ENCODE results near the gene IKZF1.

The IKZF1 gene

GRCh38 chr7:50376056-50376820 lies 71.7 kb downstream of the IKZF1 start:
- Mint-ChIP-seq H3K27ac (peak overlapping the region; percentile 9 to 85), H3K4me1 (peaks cover 99% of the 10 kb centered on the region), H3K27me3 (no peaks in the 10 kb centered on the region), H3K9me3 (no peaks in the 10 kb centered on the region), H3K4me3 (no peak overlapping the region)
- DNase-seq, result no peak
- ATAC-seq, result no peak

- DNase-seq, result no peak
- Mint-ChIP-seq H3K27me3 (no peaks in the 10 kb centered on the region), H3K4me3 (no peak overlapping the region), H3K27ac (peak overlapping the region in 1 of 2 donors; percentile 91), H3K9me3 (no peaks in the 10 kb centered on the region), H3K4me1 (peaks cover 99% of the 10 kb centered on the region)
- no peak for ATAC-seq
Measured at GRCh38 chr7:50377356-50377755, 72.8 kb downstream of the IKZF1 start.

- DNase-seq, result no peak
- Mint-ChIP-seq H3K4me1 (peaks cover 100% of the 10 kb centered on the region), H3K27me3 (no peaks in the 10 kb centered on the region), H3K27ac (peak overlapping the region; percentile 24 to 88), H3K9me3 (no peaks in the 10 kb centered on the region), H3K4me3 (no peak overlapping the region)
- no peak for ATAC-seq
Measured at GRCh38 chr7:50379082-50379481, 74.6 kb downstream of the IKZF1 start.

GRCh38 chr7:50379539-50379938 lies 75.0 kb downstream of the IKZF1 start:
- no peak for DNase-seq
- Mint-ChIP-seq H3K27ac (peak overlapping the region; percentile 49 to 93), H3K4me3 (no peak overlapping the region), H3K4me1 (peaks cover 100% of the 10 kb centered on the region), H3K9me3 (no peaks in the 10 kb centered on the region), H3K27me3 (no peaks in the 10 kb centered on the region)
- no peak for ATAC-seq

- Mint-ChIP-seq H3K9me3 (no peaks in the 10 kb centered on the region), H3K4me3 (peak overlapping the region in 1 of 2 donors; percentile 13)
Measured at GRCh38 chr7:50382455-50382854, 77.9 kb downstream of the IKZF1 start.

GRCh38 chr7:50387351-50387750 lies 82.8 kb downstream of the IKZF1 start:
- Mint-ChIP-seq H3K4me3 (no peak overlapping the region), H3K9me3 (no peaks in the 10 kb centered on the region), H3K27me3 (no peaks in the 10 kb centered on the region), H3K4me1 (peaks cover 85% of the 10 kb centered on the region), H3K27ac (no peak overlapping the region)
- no peak for DNase-seq
- no peak for ATAC-seq

More at GRCh38 chr7:50382455-50382854, 77.9 kb downstream of the IKZF1 start:
- Mint-ChIP-seq H3K27ac (peak overlapping the region in 1 of 2 donors; percentile 67), H3K27me3 (no peaks in the 10 kb centered on the region), H3K4me1 (peaks cover 87% of the 10 kb centered on the region)
- no peak for DNase-seq
- ATAC-seq, result no peak

GRCh38 chr7:50389961-50390360 lies 85.4 kb downstream of the IKZF1 start:
- Mint-ChIP-seq H3K9me3 (no peaks in the 10 kb centered on the region), H3K27ac (peak overlapping the region; percentile 12 to 74), H3K4me3 (no peak overlapping the region), H3K4me1 (peaks cover 82% of the 10 kb centered on the region), H3K27me3 (no peaks in the 10 kb centered on the region)
- ATAC-seq (no peak), DNase-seq (no peak)

GRCh38 chr7:50391386-50391785 lies 86.9 kb downstream of the IKZF1 start:
- Mint-ChIP-seq H3K27ac (peak overlapping the region; percentile 3 to 17), H3K27me3 (no peaks in the 10 kb centered on the region), H3K9me3 (no peaks in the 10 kb centered on the region), H3K4me3 (no peak overlapping the region), H3K4me1 (peaks cover 88% of the 10 kb centered on the region)
- ATAC-seq (no peak), DNase-seq (no peak)

GRCh38 chr7:50393076-50393475 lies 88.6 kb downstream of the IKZF1 start:
- ATAC-seq, result peak; percentile 77
- H3K27me3 Mint-ChIP-seq, result no peaks in the 10 kb centered on the region
- H3K27ac Mint-ChIP-seq, result peak overlapping the region; percentile 96 to 98
- H3K4me3 Mint-ChIP-seq, result peak overlapping the region; percentile 77 to 82
- no peaks in the 10 kb centered on the region for H3K9me3 Mint-ChIP-seq
- peaks cover 91% of the 10 kb centered on the region for H3K4me1 Mint-ChIP-seq
- peak in 1 of 2 donors; percentile 53 for DNase-seq

GRCh38 chr7:50393547-50394252 lies 89.2 kb downstream of the IKZF1 start:
- H3K27me3 Mint-ChIP-seq, result no peaks in the 10 kb centered on the region
- peaks cover 93% of the 10 kb centered on the region for H3K4me1 Mint-ChIP-seq
- H3K4me3 Mint-ChIP-seq, result peak overlapping the region; percentile 77 to 82
- no peaks in the 10 kb centered on the region for H3K9me3 Mint-ChIP-seq
- DNase-seq (peak in 1 of 2 donors; percentile 68), ATAC-seq (peak; percentile 62)
- H3K27ac Mint-ChIP-seq, result peak overlapping the region; percentile 96 to 98

GRCh38 chr7:50394315-50394714 lies 89.8 kb downstream of the IKZF1 start:
- H3K27ac Mint-ChIP-seq, result peak overlapping the region in 1 of 2 donors; percentile 96

GRCh38 chr7:50396856-50397255 lies 92.3 kb downstream of the IKZF1 start:
- Mint-ChIP-seq H3K9me3 (no peaks in the 10 kb centered on the region), H3K4me1 (peaks cover 86% of the 10 kb centered on the region), H3K27me3 (no peaks in the 10 kb centered on the region), H3K27ac (peak overlapping the region; percentile 82 to 85), H3K4me3 (peak overlapping the region; percentile 71 to 73)
- ATAC-seq, result peak; percentile 29
- DNase-seq, result no peak

More at GRCh38 chr7:50394315-50394714, 89.8 kb downstream of the IKZF1 start:
- no peaks in the 10 kb centered on the region for H3K9me3 Mint-ChIP-seq
- H3K27me3 Mint-ChIP-seq, result no peaks in the 10 kb centered on the region
- ATAC-seq (no peak), DNase-seq (no peak)
- peak overlapping the region; percentile 77 to 82 for H3K4me3 Mint-ChIP-seq
- H3K4me1 Mint-ChIP-seq, result peaks cover 88% of the 10 kb centered on the region

GRCh38 chr7:50397320-50397970 lies 92.9 kb downstream of the IKZF1 start:
- ATAC-seq (peak; percentile 64), DNase-seq (peak in 1 of 2 donors; percentile 59)
- Mint-ChIP-seq H3K27ac (peak overlapping the region; percentile 55 to 97), H3K4me3 (peak overlapping the region; percentile 27 to 37), H3K27me3 (no peaks in the 10 kb centered on the region), H3K9me3 (no peaks in the 10 kb centered on the region), H3K4me1 (peaks cover 86% of the 10 kb centered on the region)

GRCh38 chr7:50397971-50398324 lies 93.4 kb downstream of the IKZF1 start:
- Mint-ChIP-seq H3K4me1 (peaks cover 86% of the 10 kb centered on the region), H3K27ac (peak overlapping the region; percentile 70 to 97), H3K27me3 (no peaks in the 10 kb centered on the region), H3K9me3 (no peaks in the 10 kb centered on the region), H3K4me3 (peak overlapping the region; percentile 37 to 58)
- ATAC-seq (peak; percentile 35), DNase-seq (no peak)

GRCh38 chr7:50399206-50399605 lies 94.7 kb downstream of the IKZF1 start:
- H3K27me3 Mint-ChIP-seq, result no peaks in the 10 kb centered on the region
- H3K4me1 Mint-ChIP-seq, result peaks cover 86% of the 10 kb centered on the region
- DNase-seq (no peak), ATAC-seq (no peak)
- no peak overlapping the region for H3K27ac Mint-ChIP-seq
- H3K9me3 Mint-ChIP-seq, result no peaks in the 10 kb centered on the region
- no peak overlapping the region for H3K4me3 Mint-ChIP-seq

- no peak for ATAC-seq
- peak overlapping the region in 1 of 2 donors; percentile 42 for H3K27ac Mint-ChIP-seq
- H3K4me3 Mint-ChIP-seq, result no peak overlapping the region
Measured at GRCh38 chr7:50399635-50400034, 95.1 kb downstream of the IKZF1 start.

More at GRCh38 chr7:50399635-50400034, 95.1 kb downstream of the IKZF1 start:
- no peak for DNase-seq
- Mint-ChIP-seq H3K4me1 (peaks cover 86% of the 10 kb centered on the region), H3K9me3 (no peaks in the 10 kb centered on the region), H3K27me3 (no peaks in the 10 kb centered on the region)

Measured in stimulated activated naive CD8-positive, alpha-beta T cell treated with anti-CD3 and anti-CD28 coated beads, Interleukin-15, amount 100 ng/mL, for 72 hours (primary cell).